Activated B cell treated with CpG ODN at 0.5 μM for 24 hours (primary cell): Measurements from ENCODE around the gene FOXD4L1. TPM values are rescaled to one million over a fixed set of nuclear protein-coding genes. Genes with fewer than 3 reads are reported as not detected.
A peak's percentile ranks its signal among the peaks of the same experiment; 100 is the strongest.
"Not testable (repeated sequence)": the region's sequence is repeated elsewhere in the genome, so short reads cannot be mapped to it uniquely, and the experiment has no call there.

Experiments
- ATAC-seq: fragments of 200-7000 bp; cut with Tn5 transposase; one replicate; pipeline ENCODE4 v1.10.0; 2021; ENCODE audit warnings: low read depth, mild to moderate bottlenecking, moderate library complexity
- CTCF ChIA-PET: fragments of 350-600 bp; sonication (Branson Sonifier 250); formaldehyde crosslinking; loops from one replicate; lab custom pipeline; 2021; ENCODE audit warnings: antibody characterized with exemption; lab: Charles Lee
- POLR2A ChIA-PET: fragments of 350-600 bp; sonication (Branson Sonifier 250); formaldehyde crosslinking; loops from one replicate; lab custom pipeline; 2021; ENCODE audit warnings: antibody characterized with exemption; lab: Charles Lee
- DNase-seq: peaks from one replicate; pipeline ENCODE4 v3.0.0; 2022
- H3K27ac Mint-ChIP-seq: one replicate; pipeline ENCODE4 v1.8.0; 2020; ENCODE audit warnings: mixed read lengths
- H3K27me3 Mint-ChIP-seq: one replicate; pipeline ENCODE4 v1.8.0; 2021; ENCODE audit warnings: mixed read lengths
- H3K36me3 Mint-ChIP-seq: one replicate; pipeline ENCODE4 v1.8.0; 2021; ENCODE audit warnings: low read depth, mixed read lengths
- H3K4me1 Mint-ChIP-seq: one replicate; pipeline ENCODE4 v1.8.0; 2021; ENCODE audit warnings: mixed read lengths
- H3K4me3 Mint-ChIP-seq: one replicate; pipeline ENCODE4 v1.8.0; 2020; ENCODE audit warnings: mild to moderate bottlenecking, mixed read lengths
- H3K9me3 Mint-ChIP-seq: one replicate; pipeline ENCODE4 v1.8.0; 2020; ENCODE audit warnings: mixed read lengths
- intact Hi-C: fragments of 100-400 bp; cut with micrococcal nuclease; formaldehyde crosslinking; loops from one replicate; pipeline ENCODE4 v1.15.1; 2024
- total RNA-seq: library from RNA; stranded (reverse); gene quantifications from 2 replicates; pipeline ENCODE4 v1.2.3, GENCODE V29; 2022

Gene FOXD4L1
- total RNA-seq, 1 donor from 2014 or later = 0.35 TPM

DNA sequence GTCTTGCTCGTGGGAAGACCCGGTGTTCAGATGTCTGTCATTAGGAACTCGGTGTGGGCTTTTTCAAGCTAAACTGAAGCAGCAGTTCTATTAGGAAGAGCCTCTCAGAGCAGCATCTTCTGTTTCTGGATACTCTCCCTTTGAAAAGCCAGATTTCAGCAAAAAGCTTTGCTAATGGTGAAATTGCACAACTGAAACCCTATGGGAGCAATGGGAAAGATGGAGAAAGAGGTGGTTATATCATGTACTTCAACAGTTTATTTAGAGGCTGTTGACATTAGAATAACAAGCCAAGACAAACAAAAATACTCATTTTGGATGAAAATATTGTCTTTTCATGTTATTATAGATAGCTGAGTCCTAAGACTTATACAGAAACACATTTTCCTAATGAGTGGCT is 30.4 kb downstream of the FOXD4L1 start:
- H3K27ac Mint-ChIP-seq, POLR2A ChIA-PET, intact Hi-C loops, ATAC-seq, H3K36me3 Mint-ChIP-seq, DNase-seq, H3K9me3 Mint-ChIP-seq, H3K27me3 Mint-ChIP-seq, H3K4me1 Mint-ChIP-seq, CTCF ChIA-PET, H3K4me3 Mint-ChIP-seq: not testable (repeated sequence)

GRCh38 chr2:113532991-113533390 is 34.5 kb downstream of the FOXD4L1 start:
- ATAC-seq = not testable (repeated sequence)

DNA sequence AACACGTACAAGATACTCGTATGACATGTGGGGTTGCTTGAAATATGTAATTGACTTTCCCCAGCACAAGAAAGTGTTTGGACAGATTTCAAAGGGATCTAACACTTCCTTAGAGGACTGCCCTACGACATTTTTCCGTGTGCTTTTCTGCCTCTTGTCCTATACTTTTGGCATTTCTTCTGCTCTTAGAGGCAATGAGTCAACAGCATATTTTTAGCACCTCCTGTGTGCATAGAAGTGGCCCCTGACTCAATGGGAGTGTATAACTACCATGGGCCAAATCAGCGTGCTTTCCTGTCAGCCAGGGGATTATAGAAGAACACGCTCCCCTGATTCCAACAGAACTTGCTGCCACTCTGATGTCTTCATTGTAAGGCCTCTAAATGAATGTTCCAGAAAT is 38.1 kb downstream of the FOXD4L1 start:
- POLR2A ChIA-PET, H3K4me1 Mint-ChIP-seq, CTCF ChIA-PET, H3K4me3 Mint-ChIP-seq, H3K27me3 Mint-ChIP-seq, H3K9me3 Mint-ChIP-seq, intact Hi-C loops, H3K27ac Mint-ChIP-seq, ATAC-seq, DNase-seq, H3K36me3 Mint-ChIP-seq: not testable (repeated sequence)

More at GRCh38 chr2:113532991-113533390, 34.5 kb downstream of the FOXD4L1 start:
- CTCF ChIA-PET, H3K27ac Mint-ChIP-seq, H3K36me3 Mint-ChIP-seq, H3K27me3 Mint-ChIP-seq, H3K9me3 Mint-ChIP-seq, POLR2A ChIA-PET, H3K4me3 Mint-ChIP-seq, DNase-seq, H3K4me1 Mint-ChIP-seq, intact Hi-C loops: not testable (repeated sequence)

DNA sequence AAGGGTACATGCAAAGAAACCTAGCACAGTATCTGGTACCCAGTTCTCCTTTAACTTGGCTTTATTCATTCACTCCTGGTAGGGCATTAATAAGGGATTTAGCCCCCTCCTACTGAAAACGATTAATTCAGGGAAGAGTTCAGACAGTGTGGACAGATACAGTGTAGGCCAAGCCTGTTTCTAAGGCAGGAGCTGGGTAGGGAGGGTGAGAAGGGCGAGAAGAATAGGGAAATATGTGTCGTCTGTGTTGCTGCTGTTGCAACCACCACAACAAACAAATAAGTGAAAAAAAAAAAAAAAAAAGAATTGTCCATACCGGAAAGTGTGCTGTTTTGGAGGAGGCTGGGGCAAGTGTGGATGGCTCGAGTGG is 42.4 kb downstream of the FOXD4L1 start:
- H3K27me3 Mint-ChIP-seq, H3K4me1 Mint-ChIP-seq, H3K27ac Mint-ChIP-seq, intact Hi-C loops, H3K9me3 Mint-ChIP-seq, ATAC-seq, CTCF ChIA-PET, DNase-seq, H3K36me3 Mint-ChIP-seq, POLR2A ChIA-PET: not testable (repeated sequence)
- peak overlapping the region; percentile 75 for H3K4me3 Mint-ChIP-seq

DNA sequence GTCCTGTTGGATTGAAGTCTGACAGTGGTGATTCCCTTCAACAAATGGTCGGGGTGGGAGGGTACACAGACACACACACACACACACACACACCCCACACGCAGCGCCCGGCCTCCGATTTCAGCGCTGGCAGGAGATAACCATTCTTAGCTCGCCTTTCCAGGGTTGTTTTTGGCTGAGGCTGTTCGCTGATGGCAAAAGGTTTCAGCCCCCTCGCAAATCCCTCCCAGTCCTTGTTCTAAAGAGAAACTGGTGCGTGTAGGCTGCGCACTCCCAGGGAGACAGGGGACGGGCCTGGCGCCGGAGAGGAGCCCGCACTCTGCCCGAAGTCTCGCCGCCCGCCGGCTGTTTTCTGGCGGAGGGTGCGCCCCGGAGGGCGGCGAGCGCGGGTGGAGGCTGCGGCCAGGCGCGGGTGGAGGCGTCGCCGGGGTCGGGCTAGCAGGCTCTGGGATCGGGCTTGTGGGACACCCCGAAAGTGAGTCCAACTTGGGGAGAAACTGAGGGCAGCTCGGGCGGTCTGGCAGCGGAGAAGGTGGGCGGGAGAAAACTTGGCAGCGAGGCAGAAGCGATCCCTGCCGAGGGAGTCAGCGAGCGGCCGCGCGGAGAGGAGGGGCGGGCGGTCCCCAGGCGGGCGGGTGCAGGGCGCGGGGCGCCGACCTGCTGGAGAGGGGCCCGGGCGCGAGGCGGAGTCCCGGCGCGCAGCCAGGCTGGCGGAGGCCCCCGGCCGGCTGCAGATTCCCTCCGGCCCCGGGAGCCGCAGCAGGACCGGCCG is 42.9 kb downstream of the FOXD4L1 start:
- peak overlapping the region; percentile 75 for H3K4me3 Mint-ChIP-seq
- ATAC-seq, H3K9me3 Mint-ChIP-seq, H3K4me1 Mint-ChIP-seq, H3K27me3 Mint-ChIP-seq, intact Hi-C loops, POLR2A ChIA-PET, CTCF ChIA-PET, H3K27ac Mint-ChIP-seq, H3K36me3 Mint-ChIP-seq: not testable (repeated sequence)
- peak; percentile 21 for DNase-seq

- CTCF ChIA-PET, H3K27ac Mint-ChIP-seq, ATAC-seq, H3K36me3 Mint-ChIP-seq, POLR2A ChIA-PET, intact Hi-C loops, H3K9me3 Mint-ChIP-seq, H3K4me1 Mint-ChIP-seq, H3K27me3 Mint-ChIP-seq: not testable (repeated sequence)
- peak; percentile 17 for DNase-seq
- peak overlapping the region; percentile 52 for H3K4me3 Mint-ChIP-seq
Measured at GRCh38 chr2:113541976-113542485, 43.6 kb downstream of the FOXD4L1 start.

- H3K27ac Mint-ChIP-seq, intact Hi-C loops, DNase-seq, H3K4me1 Mint-ChIP-seq, POLR2A ChIA-PET, H3K36me3 Mint-ChIP-seq, CTCF ChIA-PET, ATAC-seq, H3K27me3 Mint-ChIP-seq, H3K9me3 Mint-ChIP-seq: not testable (repeated sequence)
- peak overlapping the region; percentile 52 for H3K4me3 Mint-ChIP-seq
Measured at GRCh38 chr2:113542529-113542928, 44.1 kb downstream of the FOXD4L1 start.

Other genes starting within 250 kb of the FOXD4L1 start
- 0.39 and 0.71 TPM in 2 replicates for gene PAX8, start 219.7 kb upstream of the FOXD4L1 start, total RNA-seq
- 48.5 and 53.2 TPM in 2 replicates for gene ZNG1B, start 61.0 kb upstream of the FOXD4L1 start, total RNA-seq
- 39.8 and 47.1 TPM in 2 replicates for gene RABL2A, start 128.6 kb downstream of the FOXD4L1 start, total RNA-seq